SKM-1 (cell line): ENCODE results near the gene ELF5.

Experiments
- DNase-seq: peaks from one replicate; lab custom pipeline; 2025; ENCODE audit not compliant: unreplicated experiment; lab: John Stamatoyannopoulos, UW

ELF5 gene

GRCh38 chr11:34513682-34514449 lies at the start of gene ELF5:
Gene ELF5 (minus strand): TSS chr11:34513794. CDS start chr11:34505749, 8,045 bp downstream.
- DNase-seq, result no peak

DNA sequence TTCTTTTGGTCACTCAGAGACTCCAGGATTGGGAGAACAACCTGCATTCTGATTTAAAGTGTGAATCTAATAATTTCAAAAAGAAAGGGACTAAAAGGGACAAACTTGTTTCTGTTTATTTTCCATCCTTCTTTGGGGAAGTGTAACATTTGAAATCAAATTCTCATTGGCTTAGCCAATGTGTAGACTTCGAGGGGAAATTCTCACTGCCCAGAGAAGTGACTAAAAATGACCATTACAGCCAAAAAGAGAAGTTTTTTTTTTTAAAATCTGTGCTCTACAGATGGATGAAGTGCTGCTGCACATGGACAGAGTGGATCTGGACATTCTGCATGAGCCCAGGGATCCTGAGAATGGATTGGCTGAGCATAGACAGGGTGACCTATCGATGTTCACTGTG lies 49.4 kb upstream of the ELF5 start:
- DNase-seq, result no peak

DNA sequence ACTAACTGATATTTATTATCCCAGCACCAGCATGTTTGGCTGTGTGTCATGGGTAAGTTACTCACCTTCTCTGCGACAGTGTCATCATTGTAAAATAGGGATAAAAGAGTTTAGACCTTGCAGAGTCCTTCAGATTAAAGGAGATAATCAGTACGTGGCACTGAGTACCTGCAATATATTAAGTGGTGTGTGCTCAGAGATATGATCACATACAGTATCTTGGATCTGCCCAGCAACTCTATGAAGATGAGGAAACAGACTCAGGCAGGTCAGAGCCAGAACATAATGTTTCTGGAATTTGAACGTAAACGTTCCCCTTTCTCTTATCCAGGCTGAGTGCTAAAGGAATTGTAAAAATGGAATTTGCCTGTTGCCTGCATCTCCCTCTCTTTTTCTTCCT lies 46.9 kb upstream of the ELF5 start:
- DNase-seq, result no peak

DNA sequence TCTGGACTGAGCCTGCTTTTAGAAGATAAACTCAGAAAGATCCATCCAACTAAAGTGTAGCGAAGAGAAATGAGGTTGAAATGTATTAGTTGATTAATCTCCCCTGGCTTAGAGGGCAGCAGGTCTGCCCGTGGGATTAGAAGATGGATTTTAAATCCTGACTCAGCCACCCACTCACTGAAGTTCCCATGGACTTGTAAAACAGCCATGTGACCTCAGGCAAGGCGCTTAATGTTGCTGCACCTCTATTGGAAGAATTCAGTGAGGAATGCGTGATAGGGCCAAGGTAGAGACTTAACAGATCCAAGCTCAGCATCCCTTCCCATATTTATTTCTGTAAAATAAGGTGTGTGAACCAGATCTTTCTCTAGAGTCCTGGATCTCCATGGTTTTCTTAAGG lies 45.1 kb upstream of the ELF5 start:
- DNase-seq, result no peak

DNA sequence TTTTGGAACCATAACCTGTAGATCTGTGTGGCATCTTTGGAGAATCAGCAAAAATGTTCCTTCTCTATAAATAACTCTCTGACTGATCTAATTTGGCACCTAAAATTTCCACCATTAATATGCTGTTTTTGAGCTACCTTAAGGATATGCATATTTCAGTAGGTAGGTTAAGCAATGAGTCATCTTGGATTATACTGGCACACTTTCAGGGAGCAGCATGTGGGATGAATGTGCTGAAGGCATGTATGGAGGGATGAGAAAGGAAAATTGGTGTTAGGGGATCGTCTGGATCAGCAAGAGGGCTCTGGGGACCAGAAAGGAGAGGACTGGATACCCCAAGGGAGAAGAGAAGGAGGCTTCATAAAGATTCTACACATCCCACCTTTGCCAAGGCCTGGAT lies 44.6 kb upstream of the ELF5 start:
- no peak for DNase-seq

DNA sequence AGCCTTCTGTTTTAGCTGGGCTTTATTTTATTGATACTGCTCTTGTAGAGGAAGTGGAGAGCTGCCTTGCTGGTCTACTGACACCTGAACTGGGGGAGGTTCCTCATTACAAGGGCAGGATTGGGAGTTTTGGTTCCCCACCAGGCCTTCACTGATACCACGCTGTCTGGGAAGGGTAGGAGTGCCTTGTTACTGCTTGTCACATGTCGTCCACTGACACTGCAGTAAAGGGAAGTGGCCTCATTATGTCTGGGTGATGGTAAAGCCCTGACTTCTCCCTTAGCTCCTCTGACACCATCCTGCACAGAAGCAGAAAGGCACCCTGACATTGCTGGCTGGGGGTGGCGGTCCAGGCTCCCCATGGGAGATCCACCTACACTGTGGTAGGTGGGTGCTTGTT lies 38.7 kb upstream of the ELF5 start:
- DNase-seq, result peak; percentile 71

GRCh38 chr11:34549271-34549670 lies 35.7 kb upstream of the ELF5 start:
- no peak for DNase-seq

DNA sequence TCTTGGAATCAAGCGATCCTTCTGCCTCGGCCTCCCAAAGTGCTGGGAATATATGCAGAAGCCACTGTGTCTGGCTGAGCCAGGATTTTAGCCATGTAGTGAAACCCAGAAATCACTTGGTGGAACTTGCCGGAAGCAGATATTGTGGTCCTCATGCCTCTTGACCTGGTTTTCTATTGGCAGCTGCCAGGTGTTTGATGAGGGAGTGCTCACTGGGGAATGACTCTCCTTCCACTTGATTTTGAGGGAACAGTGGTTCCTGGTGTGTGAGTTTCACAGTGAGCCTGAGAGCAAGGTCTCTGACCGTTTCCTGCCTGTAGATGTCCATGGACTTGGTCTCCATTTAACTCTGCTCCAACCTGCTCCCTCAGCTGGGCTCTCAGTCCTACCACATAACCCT lies 34.7 kb upstream of the ELF5 start:
- DNase-seq, result no peak

- DNase-seq, result no peak
Measured at GRCh38 chr11:34546511-34547209, 33.1 kb upstream of the ELF5 start.

DNA sequence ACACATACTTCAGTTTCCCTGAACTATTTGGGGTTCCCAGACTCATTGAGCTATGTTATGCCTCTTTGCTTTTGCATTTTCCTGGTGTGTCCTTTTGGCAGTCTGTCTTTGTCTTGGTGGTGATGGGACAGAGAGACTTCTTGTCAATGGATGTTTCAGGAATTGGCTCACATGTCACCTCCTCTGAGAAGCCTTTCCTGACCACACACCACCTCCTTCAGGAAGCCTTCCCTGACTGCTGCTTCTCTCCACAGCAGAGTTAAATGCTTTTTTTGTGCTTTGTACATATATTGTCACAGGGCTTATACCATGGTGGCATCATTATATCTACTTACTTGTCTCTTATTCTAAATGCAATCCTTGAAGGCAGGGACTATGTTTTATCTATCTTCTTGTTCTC lies 28.5 kb upstream of the ELF5 start:
- DNase-seq, result no peak

- DNase-seq, result no peak
Measured at GRCh38 chr11:34540870-34541269, 27.3 kb upstream of the ELF5 start.

- no peak for DNase-seq
Measured at GRCh38 chr11:34537636-34538035, 24.0 kb upstream of the ELF5 start.

DNA sequence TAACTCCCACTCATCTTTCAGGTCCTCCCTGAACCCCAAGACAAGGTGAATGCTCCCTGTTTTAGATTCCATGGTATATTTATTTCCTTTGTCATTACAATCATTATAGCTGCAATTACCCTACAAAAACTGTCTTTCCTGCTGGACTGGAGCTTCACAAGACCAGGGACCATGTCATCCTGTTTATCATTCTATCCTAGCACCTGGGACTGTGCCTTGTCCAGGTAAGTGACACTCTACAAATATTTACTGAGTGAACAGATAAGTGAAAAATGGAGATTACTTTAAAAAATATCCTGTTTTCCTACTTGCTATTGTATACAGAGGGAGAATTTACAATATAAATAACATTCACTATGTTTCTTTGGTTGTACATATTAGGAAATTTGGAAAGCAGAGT lies 22.5 kb upstream of the ELF5 start:
- DNase-seq, result no peak

DNA sequence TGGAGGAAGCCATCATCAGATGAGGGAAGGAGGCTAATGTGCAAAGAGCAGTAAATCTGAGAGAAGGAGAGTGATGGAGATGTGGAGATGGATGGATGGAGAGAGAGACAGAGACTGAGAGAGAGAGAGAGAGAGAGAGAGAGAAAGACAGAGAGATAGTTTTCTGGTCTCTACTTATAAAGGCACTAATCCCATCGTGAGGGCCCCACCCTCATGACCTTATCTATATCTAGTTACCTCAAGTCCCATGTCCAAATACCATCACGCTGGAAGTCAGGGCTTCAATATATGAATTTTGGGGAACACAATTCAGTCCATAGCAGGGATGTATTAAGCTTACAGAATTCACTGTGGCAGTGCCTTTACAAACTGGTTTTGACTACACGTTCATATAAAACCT lies 21.2 kb upstream of the ELF5 start:
- no peak for DNase-seq

GRCh38 chr11:34531663-34532062 lies 18.1 kb upstream of the ELF5 start:
- DNase-seq, result no peak

DNA sequence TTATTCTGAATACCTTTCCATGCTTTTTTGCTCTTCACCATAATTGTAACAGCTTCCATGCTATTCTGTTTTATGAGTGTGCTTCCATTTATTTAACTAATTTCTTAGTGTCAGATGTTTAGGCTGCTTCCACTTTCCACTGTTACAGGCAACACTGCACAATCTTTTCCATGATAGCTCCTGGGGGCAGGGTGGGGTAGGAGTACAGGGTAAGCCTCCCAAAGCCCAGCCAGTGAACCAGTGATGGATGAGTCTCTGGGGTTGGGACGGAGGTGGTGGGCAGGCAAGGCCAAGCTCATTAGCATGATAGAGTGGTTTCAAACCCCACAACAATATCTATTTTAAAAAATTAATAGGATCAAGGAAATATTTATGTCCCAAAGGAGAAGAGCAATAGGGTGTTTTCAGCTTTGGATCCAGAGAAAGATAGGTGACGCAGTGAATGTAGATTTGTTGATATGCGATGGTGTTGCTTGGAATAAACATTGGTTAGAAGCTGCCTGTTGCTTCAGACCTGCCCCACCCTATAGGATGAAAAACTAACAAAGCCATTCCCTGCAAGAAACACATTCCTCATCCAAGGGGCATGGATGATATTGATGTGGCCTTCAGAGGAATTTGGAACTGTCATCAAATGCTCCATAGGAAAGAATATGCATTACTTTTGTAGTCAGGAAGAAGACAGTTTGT lies 17.1 kb upstream of the ELF5 start:
- DNase-seq, result no peak

DNA sequence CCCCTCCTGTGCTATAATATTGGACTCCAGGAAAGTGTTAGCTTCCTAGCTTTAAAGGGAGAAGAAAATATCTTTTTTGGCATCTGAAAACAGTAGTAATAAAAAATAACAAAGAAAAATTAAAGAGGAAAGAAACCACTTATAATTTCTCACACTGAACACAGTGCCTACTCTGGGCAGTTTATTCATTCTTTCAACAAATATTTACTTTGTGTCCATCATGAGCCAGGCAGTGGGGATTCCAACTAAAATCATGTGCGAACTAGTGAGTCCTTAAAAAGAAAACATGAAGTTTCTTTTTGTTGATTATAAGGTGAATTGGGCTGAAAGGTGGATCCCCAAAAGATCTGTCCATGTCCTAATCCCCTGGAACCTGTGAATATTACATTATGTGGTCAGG lies 16.0 kb upstream of the ELF5 start:
- no peak for DNase-seq

- no peak for DNase-seq
Measured at GRCh38 chr11:34528072-34528471, 14.5 kb upstream of the ELF5 start.

DNA sequence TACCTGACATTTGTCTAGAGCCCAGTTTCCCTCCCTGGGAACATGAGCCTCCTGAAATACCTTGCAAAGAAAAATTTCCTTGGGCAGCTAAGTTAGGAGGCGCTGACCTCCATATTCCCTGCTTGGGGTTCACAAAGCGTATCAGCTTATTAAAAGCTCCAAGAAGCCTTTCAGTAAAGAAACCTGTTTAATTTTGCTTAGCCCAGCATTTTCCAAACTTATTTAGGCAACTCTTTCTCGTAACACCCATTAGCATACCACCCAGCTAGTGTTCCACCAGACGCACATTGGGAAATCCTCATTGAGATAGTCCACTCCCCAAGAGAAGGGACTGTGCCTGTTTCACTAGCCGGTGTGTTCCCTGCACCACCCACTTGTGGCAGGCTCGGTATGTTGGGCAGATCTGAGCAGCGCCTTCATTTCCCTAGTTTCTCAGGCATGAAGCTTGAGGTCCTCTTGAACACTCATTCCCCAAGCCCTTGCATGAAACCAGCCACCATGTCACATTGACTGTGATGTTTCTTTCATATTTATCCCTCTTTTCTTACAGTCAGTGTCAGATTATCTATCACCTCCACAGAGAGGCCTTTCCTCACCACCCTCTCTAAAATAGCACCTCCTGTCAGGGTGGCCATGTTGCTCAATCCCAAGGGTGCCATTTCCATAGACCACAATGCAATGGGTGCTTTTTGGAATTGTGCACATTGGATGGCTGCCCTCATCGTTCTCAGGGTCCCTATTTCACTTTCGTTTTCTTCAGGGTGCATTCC lies 12.5 kb upstream of the ELF5 start:
- no peak for DNase-seq

DNA sequence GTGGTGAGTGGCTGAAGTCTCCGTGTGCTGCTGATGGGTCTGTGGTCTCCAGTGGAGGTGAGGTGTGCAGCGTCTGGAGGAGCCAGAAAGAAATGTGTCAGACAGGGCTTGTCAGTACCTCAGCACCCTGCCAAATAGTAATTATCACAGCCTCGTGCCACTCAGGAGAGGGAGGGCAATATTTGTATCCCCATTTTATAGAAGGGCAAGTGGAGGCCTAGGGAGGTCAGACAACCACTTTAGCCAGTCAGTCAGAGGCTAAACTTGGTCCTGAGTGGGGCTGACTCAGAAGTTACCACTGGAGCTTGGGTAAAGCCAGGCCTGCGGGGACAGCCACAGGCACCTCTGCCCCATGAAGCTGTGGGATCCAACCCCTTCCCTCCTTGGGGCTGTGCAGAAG lies 11.5 kb upstream of the ELF5 start:
- DNase-seq, result no peak

DNA sequence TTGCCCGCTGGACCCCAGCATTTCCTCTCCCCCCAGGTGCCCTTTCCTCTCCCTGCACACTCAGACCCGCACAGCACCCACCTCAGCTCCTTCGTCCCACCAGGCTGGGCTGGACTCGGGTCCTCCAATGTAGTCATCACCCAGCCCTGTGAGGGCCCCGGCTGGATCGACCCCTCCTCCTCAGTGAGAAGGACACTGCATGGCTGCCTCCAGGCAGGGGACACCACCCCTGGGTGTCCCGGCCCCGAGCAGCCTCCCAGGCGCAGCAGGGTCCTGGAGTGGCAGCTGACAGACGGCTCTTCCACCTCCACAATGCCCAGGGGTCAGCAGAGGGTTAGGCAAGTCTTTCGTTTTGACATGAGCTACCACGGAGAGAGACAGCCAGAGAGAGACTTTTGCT lies 11.1 kb upstream of the ELF5 start:
- no peak for DNase-seq
